ENCODE results near the gene SPAG17.

The SPAG17 gene

GRCh38 chr1:118210723-118211110, 25.7 kb upstream of the SPAG17 start:
- DNase-seq (ENCODE audit: low read depth): no peak
- no peak overlapping the region for H3K4me3 ChIP-seq (replicated peaks; ENCODE audit: low read depth, low read length)
- no peak for TF ChIP-seq CTCF (IDR thresholded peaks at IDR 0.05; ENCODE audit: low read length, missing control alignments)

GRCh38 chr1:118210051-118210722, 25.2 kb upstream of the SPAG17 start:
- DNase-seq (ENCODE audit: low read depth): no peak
- no peak overlapping the region for H3K4me3 ChIP-seq (replicated peaks; ENCODE audit: low read depth, low read length)
- TF ChIP-seq CTCF (IDR thresholded peaks at IDR 0.05; ENCODE audit: low read length, missing control alignments): no peak

- no peak for TF ChIP-seq CTCF (IDR thresholded peaks at IDR 0.05; ENCODE audit: low read length, missing control alignments)
- H3K4me3 ChIP-seq (replicated peaks; ENCODE audit: low read depth, low read length): no peak overlapping the region
- DNase-seq (ENCODE audit: low read depth): no peak
Measured at GRCh38 chr1:118209648-118210047, 24.6 kb upstream of the SPAG17 start.

- no peak for DNase-seq (ENCODE audit: low read depth)
- no peak for TF ChIP-seq CTCF (IDR thresholded peaks at IDR 0.05; ENCODE audit: low read length, missing control alignments)
- no peak overlapping the region for H3K4me3 ChIP-seq (replicated peaks; ENCODE audit: low read depth, low read length)
Measured at GRCh38 chr1:118206966-118207365, 21.9 kb upstream of the SPAG17 start.

GRCh38 chr1:118204648-118205047, 19.6 kb upstream of the SPAG17 start:
- no peak overlapping the region for H3K4me3 ChIP-seq (replicated peaks; ENCODE audit: low read depth, low read length)
- no peak for TF ChIP-seq CTCF (IDR thresholded peaks at IDR 0.05; ENCODE audit: low read length, missing control alignments)
- no peak for DNase-seq (ENCODE audit: low read depth)

- no peak overlapping the region for H3K4me3 ChIP-seq (replicated peaks; ENCODE audit: low read depth, low read length)
- DNase-seq (ENCODE audit: low read depth): no peak
- TF ChIP-seq CTCF (IDR thresholded peaks at IDR 0.05; ENCODE audit: low read length, missing control alignments): no peak
Measured at GRCh38 chr1:118204105-118204504, 19.1 kb upstream of the SPAG17 start.

- H3K4me3 ChIP-seq (replicated peaks; ENCODE audit: low read depth, low read length): no peak overlapping the region
- no peak for TF ChIP-seq CTCF (IDR thresholded peaks at IDR 0.05; ENCODE audit: low read length, missing control alignments)
- no peak for DNase-seq (ENCODE audit: low read depth)
Measured at GRCh38 chr1:118202076-118202608, 17.1 kb upstream of the SPAG17 start.

Data from fibroblast of pulmonary artery (primary cell).